HFF-Myc (cell line): ENCODE data around the gene TULP4.

Source experiments
- DNase-seq: peaks from one replicate; pipeline ENCODE4 v3.0.0-alpha.2; 2011; ENCODE audit warnings: low read depth; ENCODE audit errors: extremely low read depth
- H3K4me3 ChIP-seq: replicated peaks from 2 replicates; pipeline ENCODE4 v1.5.1; 2011; ENCODE audit warnings: low read depth, mild to moderate bottlenecking, control low read depth, low read length
- CTCF ChIP-seq: IDR thresholded peaks from 2 replicates; pipeline ENCODE4 v1.5.1; 2012; ENCODE audit warnings: mild to moderate bottlenecking, low read depth, low read length, control low read depth; ENCODE audit errors: missing control alignments

TULP4 gene

GRCh38 chr6:158438226-158438625 lies 126.0 kb downstream of the TULP4 start:
- H3K4me3 ChIP-seq: no peak overlapping the region
- TF ChIP-seq CTCF: no peak
- no peak for DNase-seq

GRCh38 chr6:158439255-158439654 lies 127.0 kb downstream of the TULP4 start:
- DNase-seq: no peak
- no peak overlapping the region for H3K4me3 ChIP-seq
- no peak for TF ChIP-seq CTCF

- DNase-seq: no peak
- TF ChIP-seq CTCF: no peak
- no peak overlapping the region for H3K4me3 ChIP-seq
These were observed 129.5 kb downstream of the TULP4 start for GRCh38 chr6:158441716-158442215.

- DNase-seq: no peak
- no peak for TF ChIP-seq CTCF
- no peak overlapping the region for H3K4me3 ChIP-seq
These were observed 130.0 kb downstream of the TULP4 start for GRCh38 chr6:158442306-158442705.

- no peak for TF ChIP-seq CTCF
- no peak for DNase-seq
- H3K4me3 ChIP-seq: no peak overlapping the region
These were observed 133.3 kb downstream of the TULP4 start for GRCh38 chr6:158445426-158446085.

GRCh38 chr6:158448856-158449255 lies 136.6 kb downstream of the TULP4 start:
- no peak overlapping the region for H3K4me3 ChIP-seq
- no peak for DNase-seq
- no peak for TF ChIP-seq CTCF

GRCh38 chr6:158452191-158452590 lies 139.9 kb downstream of the TULP4 start:
- H3K4me3 ChIP-seq: no peak overlapping the region
- no peak for DNase-seq
- no peak for TF ChIP-seq CTCF
